GM21529 (cell line): ENCODE measurements around the gene SEMA4C.
"Not testable (repeated sequence)": the region's sequence is repeated elsewhere in the genome, so short reads cannot be mapped to it uniquely, and the experiment has no call there.

Experiments
- ATAC-seq: cut with Tn5 transposase; IDR thresholded peaks from one replicate; pipeline ENCODE4 v1.9.1; 2021; ENCODE audit not compliant: unreplicated experiment

SEMA4C gene

DNA sequence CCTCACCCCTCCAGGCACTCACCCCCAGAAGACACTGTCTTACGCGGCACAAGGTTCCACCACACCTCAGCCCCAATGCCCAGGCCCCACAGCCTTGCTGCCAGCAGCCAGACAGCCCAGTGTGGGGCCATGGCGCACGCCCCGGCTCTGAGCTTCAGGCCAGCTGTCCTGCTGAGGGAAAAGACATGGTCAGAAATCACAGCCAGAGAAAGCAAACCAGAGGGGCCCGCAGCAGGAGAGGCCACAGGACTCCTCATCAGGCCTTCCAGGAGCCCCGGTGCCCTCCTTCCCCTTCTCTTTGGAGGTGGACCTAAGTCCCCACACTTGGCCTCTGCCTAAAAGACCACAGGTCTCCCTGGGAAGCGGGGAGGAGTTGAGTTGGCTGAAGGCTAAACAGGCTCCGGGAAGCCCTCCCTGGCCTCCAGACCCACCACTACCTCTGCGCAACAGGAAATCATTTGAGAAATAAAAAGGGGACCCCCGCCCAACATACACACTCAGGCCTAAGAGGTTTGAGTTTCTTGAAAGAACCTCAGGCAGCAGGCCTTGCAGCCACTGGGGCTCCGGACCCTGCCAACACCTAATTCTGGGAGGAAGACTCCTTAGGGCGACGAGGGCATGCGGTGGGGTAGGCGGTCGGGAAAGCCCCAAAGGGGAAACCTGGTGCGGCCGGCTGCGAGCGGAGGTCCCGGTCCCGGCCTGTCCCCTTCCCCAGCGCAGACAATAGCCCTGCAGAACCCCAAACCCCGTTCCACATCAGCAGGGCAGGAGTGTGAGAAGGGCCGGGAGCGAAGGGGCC lies 1.9 kb downstream of the SEMA4C start:
- ATAC-seq: peak; percentile 26

DNA sequence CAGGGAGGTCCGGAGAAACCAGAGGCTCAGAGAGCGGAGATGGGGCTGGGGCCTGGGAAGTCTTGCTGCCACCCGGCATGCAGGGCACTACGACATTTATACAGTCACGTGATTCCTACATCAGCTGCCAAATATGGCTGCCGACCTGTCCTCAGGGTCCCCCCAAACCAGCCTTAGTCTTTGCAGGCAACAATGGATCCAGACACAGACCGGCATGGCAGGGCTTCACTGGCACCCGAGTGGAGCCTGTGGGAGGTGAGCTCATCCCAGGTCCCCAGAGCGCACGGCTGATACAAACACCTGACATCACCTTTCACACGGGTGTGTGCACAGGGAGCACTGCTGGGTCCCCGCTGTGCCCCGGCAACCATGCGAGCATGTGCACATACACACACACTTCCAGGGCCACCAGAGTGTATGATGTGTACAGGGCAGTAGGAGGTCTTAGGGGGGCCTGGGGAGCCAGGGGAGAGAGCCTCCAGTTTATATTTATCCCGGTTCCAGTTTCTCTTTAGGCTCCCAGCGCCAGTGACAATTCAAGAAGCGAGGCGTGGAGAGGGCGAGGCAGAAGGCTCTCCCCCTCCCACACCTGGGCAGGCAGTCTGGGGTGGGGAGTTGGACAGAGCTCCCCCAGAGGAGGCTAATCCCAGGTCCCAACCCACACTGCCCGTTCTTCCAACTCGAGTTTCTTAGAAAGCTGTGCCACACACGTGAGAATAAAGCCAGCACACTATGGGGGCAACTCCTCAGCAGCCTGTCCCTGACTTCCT lies 2.7 kb downstream of the SEMA4C start:
- ATAC-seq: no peak

DNA sequence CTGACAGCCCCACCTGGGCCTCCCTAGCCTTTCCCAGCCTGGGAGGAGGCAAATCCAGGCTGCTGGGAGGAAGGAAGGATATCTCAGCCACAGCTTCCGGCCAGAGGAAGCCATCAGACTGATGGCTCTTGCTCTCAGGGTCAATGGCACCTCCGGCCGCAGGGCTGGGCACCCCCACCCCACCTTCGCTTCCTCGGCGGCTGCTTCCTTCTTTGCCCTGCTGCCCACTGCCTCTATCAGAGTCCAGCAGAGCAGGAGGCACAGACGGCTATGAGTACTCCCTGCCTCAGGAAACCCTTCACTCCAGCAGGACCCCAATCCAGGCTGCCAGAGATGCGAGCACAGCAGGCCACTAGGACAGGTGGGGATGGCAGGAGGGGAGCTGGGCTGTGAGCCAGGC lies 3.3 kb downstream of the SEMA4C start:
- no peak for ATAC-seq

DNA sequence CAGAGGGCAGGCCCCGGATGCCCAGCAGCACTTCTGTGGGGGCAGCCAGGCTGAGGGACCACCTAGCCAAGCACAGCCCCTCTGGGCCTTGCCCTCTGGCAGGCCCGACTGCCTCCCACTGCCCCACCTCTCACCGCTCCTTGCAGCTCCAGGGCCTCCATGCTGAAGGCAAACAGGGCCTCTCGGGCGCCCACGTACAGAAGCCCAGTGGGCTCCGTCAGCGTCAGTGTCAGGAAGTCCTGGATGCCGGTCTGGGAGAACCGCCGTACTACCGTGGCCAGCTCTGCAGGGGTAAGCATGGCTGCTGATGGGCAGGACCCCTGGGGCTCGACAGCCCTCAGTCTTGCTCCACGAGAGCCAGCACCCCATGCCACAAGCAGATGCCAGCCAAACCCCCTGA lies 3.7 kb downstream of the SEMA4C start:
- no peak for ATAC-seq

DNA sequence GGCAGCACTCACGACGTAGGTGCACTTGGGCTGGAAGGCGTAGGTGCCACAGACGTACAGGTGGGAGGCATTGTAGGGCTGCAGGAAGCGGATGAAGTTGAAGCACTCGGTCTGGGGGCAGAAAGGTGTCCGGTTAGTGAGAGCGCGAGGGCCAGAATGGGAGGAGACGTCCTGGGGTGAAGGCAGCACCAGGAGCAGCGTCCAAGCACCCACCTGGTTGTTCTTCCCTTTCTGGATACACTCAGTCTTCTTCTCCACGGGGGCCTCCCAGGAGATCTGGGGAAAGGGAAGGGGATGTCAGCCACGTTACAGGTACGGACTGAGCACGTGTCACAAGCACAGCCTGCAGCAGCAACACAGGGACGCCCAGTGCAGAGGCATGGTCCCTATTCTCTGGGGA lies 4.2 kb downstream of the SEMA4C start:
- no peak for ATAC-seq

DNA sequence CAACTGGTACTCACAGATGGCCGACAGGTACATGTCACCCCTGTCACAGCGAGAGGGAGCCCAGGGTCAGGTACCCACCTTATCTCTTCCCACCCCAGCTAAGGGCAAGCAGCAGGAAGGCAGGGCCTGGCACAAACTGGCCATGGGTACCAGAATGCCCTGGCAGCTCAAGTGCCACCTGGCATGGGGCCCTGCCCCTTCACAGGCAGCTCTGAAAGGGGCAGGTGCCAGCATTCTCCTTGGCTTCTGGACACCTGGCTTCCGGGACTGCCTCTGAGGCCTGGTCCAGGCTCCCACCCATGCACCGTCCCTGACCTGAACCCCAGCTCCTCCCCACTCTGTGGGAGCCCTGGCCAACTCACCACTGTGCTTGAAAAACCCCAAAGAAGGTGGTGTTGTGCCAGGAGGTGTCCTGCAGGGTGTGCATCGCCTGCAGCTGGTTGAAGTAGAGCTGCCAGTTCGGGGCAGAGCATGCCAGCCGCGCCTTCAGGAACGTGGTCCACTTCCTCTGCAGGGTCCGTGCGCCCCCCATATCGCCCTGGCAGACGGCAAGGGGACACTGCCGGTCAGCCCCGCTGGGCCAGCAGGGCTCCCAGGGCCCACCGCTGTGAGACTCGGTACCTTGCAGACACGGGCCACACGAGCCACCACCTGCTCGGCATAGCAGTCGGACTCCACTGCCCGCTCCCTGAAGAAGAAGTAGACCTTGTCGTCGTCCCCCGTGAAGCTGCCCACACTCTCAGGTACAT lies 5.4 kb downstream of the SEMA4C start:
- ATAC-seq: no peak

DNA sequence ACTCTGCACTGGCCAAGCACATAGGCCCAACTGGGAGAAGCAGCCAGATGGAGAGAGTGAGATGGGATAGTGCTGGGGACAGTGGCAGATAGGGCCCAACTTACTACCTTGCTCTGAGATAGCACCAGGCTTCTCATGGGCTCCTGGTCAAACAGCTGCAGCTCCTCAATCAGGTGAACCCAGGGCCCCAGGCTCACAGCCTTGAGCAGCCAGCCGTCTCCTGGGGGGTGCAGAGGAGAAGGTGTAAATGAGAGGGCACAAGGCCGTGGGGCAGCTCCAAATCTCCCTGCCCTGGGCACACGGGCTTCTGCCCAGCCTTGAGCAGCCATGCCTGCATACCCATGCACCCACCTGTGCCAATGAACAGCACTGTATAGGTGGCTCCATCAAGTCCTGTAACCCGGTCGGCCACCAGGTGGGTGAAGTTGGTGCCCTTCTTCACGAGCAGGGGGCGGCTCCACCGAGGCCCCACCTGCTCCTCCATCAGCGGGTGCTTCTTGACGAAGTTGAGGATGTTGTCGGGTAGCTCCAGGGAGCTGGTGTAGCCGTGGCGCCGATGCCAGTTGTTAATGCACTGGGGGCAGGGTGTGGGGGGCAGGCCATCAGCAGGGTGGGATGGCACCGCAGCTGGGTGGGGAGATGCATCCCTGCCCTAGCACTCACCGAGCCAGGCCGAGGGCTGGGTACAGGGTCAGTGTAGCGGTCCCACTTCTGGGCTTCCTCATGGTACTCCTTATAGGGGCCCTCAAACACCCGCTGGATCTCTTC lies 6.1 kb downstream of the SEMA4C start:
- no peak for ATAC-seq

DNA sequence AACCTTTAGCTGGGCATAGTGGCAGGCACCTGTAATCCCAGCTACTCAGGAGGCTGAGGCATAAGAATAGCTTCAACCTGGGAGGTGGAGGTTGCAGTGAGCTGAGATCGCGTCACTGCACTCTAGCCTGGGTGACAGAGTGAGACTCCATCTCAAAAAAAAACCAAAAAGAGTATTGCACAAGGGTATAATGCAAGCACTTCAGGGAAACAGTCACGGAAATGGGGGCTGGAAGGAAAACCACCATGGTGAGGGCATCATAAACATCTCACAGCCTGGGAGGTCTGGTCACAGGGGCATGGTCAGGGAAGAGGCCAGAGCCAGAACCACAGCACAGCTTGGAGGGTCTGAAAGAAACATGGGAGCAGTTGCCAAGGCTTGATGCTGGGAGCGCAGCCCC lies 6.8 kb downstream of the SEMA4C start:
- ATAC-seq: not testable (repeated sequence)

DNA sequence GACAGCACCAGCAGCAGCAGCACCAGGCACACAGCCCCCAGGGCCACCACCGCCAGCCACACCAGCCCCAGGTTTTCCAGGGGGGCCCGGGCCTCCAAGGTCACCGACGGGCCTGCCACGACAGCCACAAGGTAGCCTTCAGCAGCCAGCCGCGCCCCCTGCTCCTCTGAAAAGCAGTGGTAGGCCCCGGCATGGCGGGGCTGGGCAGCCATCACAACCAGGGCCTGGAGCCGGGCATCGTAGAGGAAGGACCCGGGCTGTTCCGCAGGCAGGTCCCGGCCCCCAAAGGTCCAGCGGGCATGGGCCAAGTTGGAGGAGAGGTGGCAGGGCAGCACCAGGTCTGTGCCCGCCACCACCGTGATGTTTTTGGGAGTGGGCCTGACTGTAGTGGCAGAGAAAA lies 8.8 kb downstream of the SEMA4C start:
- ATAC-seq: no peak

DNA sequence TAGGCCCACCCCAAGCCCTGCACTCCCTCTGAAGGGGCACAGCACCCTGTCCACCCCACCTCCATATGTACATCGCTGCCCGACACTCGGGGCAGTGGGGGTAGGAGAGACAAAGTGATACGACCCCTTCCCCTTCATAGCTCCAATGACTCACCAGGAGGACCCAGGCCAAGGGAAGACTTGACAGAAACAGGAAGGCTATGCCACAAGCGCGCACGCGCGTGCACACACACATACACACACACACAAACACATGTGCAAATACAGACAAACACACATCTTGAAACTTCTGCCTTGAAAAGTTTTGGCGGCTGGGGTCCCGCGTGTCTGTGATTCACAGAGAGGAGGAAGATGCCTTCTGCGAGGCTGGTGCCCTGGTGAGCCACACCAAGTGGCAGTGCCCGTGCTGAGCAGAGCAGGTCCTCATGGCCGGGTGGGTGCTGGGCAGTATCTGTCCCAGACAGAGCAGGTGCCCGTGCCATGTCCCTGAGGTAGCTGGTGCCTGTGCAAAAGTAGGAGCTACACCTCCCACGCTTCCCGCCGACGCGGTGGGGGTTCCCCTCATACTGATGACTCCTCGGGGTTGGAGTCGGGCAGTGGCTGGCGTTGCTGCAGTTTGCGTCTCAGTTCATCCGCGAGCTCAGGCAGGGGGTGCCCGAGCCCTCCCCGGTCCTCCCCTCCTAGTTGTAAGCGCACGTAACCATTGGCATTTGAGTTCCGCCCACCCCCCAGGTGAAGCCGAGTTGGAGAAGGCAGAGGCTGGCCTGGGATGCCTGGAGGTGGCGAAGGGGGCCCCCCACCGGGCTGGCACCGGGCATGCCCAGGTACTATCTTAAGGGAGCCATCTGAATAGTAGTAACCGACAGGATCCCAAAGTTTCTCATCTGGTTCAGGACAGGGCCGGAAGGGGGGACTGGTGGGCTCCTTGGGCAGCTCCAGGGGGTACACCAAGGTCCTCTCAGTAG lies 9.5 kb downstream of the SEMA4C start:
- ATAC-seq: no peak

DNA sequence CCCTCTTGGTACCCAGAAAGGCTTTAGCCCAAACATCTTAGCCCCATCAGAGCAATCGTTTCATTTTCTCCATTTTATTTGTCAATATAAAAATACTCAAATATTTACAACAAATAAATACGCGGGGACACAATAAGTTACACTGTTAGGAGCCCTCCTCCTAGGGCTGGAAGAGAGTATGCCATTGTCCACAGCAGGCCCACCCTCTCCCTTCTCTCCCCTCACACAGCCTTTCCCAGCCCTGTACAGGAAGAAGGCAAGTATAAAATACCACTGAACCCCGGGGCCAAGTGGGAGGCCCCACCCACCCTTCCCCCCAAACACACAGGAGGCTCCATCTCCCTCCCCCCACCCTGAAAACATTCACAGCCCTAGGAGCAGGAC lies 10.2 kb downstream of the SEMA4C start:
- no peak for ATAC-seq

DNA sequence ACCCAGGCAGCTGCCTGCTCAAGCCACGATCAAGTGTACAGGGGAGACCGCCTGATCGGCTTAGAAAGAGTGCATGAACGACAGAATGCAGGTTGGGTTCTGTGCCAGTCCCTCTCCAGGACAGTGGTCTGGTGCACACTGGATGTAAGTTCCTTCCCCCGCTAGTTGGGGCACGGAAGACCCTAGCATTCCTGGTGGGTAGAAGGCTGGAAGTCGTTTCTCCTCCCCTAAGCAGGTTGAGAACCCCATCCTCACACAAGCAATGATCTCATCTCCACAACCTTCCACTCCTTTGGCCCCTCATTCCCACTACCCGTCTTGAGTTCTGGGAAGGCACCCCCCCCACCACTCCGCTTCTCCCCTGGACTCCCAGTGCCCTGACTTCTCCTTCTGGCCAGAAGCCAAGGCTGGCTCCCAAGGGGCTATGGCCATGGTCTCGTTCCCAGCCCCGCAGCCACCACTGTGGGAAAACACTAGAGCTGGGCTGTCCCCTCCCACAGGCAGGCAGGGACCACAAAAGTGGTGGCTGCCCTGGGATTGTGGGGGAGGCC lies 10.7 kb downstream of the SEMA4C start:
- ATAC-seq: no peak

DNA sequence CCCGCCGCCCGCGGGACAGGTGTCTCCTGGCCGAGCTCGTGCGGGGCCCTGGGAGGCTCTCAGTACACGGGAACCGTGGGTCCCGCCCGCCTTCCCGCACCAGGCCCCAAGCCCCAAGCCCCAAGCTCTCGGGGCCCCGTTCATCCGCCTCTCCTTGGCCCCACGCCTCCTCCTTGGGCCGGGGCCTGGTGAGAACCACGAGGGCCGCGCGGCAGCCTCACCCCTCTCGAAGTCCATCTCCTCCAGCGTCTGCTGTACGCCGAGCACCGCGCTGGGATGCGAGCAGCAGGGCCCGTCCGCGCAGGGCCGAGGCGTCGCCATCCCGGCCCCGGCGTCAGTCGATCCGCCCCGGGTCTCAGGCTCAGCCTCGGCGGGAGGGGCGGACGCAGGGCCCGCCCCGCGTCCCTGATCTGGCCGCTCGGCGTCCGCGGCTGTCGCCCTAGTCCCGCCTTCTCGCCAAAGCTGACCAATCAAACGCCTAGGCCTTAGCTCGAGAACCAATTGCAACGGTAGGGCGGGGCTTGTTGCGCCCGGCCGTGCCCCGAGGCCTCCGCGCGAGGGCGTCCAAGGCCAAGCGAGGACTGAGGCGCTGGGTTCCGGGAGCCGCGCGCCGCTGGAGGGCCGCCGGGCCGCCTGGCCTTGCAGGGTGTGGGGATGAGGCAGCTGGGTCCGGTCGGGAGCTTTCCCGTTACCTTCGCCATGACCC lies 12.1 kb downstream of the SEMA4C start, which contains the start of gene ANKRD39:
Gene ANKRD39 (minus strand): TSS at position 350 of the 706 bp plus-strand sequence. CDS start 29 bp downstream, at position 321.
- peak; percentile 92 for ATAC-seq

DNA sequence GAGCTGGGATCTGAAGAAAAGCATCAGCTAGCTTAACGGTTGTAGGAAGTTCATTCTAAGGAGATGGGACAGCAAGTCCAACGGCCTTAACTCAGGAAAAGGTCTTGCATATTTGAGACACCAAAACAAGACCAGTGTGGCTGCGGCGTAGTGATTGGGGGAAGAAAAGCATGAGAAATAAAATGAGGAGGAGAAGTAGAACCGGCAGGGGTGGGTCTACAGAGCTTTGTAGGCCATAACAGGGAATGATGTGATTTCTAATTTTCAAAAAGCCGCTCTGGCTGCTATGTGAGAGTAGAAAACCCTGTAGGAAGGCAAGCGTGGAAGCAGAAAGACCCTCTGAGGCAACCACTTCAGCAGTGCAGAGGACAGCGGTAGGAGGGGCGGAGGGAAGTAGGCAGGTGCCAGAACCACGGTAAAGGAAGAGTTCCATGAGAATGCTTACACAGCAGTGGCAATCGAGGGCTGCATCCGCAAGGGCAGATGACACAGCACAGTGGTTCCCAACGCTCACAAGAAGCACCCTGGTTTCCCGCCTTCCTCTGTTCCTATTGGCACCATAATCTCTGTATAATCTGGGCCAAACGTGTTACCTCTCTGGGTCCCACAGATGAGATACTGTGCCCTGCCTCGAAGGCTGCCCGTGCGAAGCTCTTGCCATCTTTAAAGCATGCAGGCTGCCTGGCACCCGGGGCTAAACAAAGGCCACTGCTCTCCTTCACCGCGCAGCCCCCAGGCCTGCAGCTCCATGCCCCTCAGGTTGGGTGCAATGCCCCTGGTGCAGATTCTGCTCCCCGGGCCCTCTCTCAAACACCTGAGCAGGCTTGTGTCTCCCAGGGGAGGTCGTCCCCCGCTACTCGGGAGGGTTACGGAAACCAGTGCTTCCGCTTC lies 12.9 kb downstream of the SEMA4C start:
- peak; percentile 1 for ATAC-seq

DNA sequence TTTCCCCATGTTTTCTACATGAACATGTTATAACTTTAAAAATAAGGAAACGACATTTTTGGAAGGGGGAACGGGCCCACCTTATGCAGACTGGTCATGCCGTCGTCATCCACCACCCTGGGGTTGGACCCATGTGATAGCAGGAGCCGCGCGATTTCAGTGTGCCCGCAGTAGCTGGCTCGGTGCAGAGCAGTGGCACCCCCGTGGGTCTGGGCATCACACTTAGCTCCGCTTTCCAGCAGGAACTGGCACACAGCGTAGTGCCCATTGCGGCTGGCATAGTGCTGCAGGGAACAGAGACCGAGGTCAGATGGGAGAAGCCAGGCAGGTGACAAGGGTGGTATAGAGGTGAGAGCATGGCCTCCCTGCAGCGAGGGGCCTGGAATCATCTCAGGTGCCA lies 16.6 kb downstream of the SEMA4C start:
- ATAC-seq: no peak

DNA sequence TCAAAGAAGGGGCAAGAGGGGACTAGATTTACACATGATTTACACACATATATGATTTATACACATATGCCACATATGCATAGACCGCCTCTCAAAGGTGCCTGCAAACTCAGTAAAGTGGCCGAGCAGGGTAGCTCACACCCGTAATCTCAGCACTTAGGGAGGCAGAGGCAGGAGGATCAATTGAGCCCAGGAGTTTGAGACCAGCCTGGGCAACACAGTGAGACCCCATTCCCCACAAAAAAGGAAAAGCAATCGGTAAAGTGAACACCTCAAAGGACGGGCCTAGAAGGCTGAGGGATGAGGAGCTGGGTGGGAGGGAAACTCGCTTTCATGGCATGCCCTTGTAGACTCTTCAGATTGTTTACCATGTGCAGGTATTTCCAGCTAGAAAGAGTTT lies 17.2 kb downstream of the SEMA4C start:
- ATAC-seq: no peak

DNA sequence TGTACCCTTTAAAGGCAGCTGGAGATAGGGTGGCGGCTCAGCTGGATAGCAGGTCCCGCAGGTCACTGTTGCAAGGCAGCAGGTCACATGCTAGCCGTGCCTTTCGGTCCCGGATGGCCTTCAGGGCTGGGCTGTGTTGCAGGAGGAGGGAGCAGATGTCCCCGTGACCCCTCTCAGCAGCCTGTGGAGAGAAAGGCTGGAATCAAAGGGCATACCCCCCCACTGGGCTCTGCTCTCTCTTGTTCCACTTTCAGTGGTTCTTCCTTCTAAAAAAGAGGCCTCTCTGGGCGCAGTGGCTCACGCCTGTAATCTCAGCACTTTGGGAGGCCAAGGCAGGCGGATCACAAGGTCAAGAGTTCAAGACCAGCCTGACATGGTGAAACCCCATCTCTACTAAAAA lies 21.6 kb downstream of the SEMA4C start:
- no peak for ATAC-seq

DNA sequence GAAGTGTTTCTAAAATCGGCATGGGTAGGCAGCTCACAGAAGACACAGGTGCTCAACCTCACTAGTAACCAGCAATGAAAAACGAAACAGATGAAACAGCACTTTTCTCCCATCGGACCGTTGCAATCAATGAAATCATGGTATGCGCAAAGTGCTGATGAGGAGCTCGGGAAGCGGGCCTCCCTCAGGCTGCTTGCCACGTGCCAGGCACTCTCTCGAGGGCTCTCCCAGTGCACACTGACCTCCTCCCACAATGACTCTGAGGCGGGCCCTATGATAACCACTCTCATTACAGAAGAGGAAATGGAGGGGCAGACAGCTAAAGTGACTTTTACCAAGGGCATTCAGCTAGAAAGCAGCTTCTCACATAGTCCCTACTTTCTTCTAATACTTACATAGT lies 22.3 kb downstream of the SEMA4C start:
- ATAC-seq: no peak
